Astrocyte (in vitro differentiated cells and primary cell): ENCODE data around the gene SIK3. TPM values are rescaled to one million over a fixed set of nuclear protein-coding genes. Genes with fewer than 3 reads are reported as not detected.

ENCODE experiments used
- DNase-seq: peaks from one replicate; pipeline ENCODE4 v3.0.0-alpha.2; 2010; ENCODE audit warnings: low read depth
- FAIRE-seq: peaks from 2 replicates; lab custom pipeline; 2011; peaks lifted over from hg19 to GRCh38; lab: Jason Lieb, UNC
- H2AFZ ChIP-seq: 2 replicates; pipeline ENCODE4 v1.6.0; 2012; ENCODE audit warnings: low read depth, low read length, inconsistent platforms
- H3K27ac ChIP-seq: 2 replicates; pipeline ENCODE4 v1.5.1; 2011; ENCODE audit warnings: low read depth, low read length, inconsistent platforms
- H3K27me3 ChIP-seq: 2 replicates; pipeline ENCODE4 v1.6.0; 2011; ENCODE audit warnings: low read length, inconsistent platforms; ENCODE audit not compliant: insufficient read depth
- H3K36me3 ChIP-seq: 2 replicates; pipeline ENCODE4 v1.5.1; 2011; ENCODE audit warnings: low read length, inconsistent platforms; ENCODE audit not compliant: insufficient read depth
- H3K4me1 ChIP-seq: 2 replicates; pipeline ENCODE4 v1.5.1; 2011; ENCODE audit warnings: low read length, inconsistent platforms; ENCODE audit not compliant: insufficient read depth
- H3K4me2 ChIP-seq: 2 replicates; pipeline ENCODE4 v1.6.0; 2012; ENCODE audit warnings: low read length, inconsistent platforms
- H3K4me3 ChIP-seq: 2 replicates; pipeline ENCODE4 v1.5.1; 2011; ENCODE audit warnings: low read depth, mild to moderate bottlenecking, low read length, inconsistent platforms; ENCODE audit not compliant: insufficient read depth
- H3K79me2 ChIP-seq: 2 replicates; pipeline ENCODE4 v1.6.0; 2012; ENCODE audit warnings: mild to moderate bottlenecking, low read length, inconsistent platforms; ENCODE audit not compliant: insufficient read depth
- H3K9ac ChIP-seq: 2 replicates; pipeline ENCODE4 v1.6.0; 2012; ENCODE audit warnings: mild to moderate bottlenecking, low read length, inconsistent platforms
- H3K9me3 ChIP-seq: 2 replicates; pipeline ENCODE4 v1.5.1; 2012; ENCODE audit warnings: low read depth, mild to moderate bottlenecking, low read length, inconsistent platforms; ENCODE audit not compliant: insufficient read depth
- H4K20me1 ChIP-seq: 2 replicates; pipeline ENCODE4 v1.6.0; 2012; ENCODE audit warnings: low read length, inconsistent platforms; ENCODE audit not compliant: insufficient read depth
- H3K27ac Mint-ChIP-seq: one replicate; pipeline ENCODE4 v1.8.0; 2021; ENCODE audit warnings: mild to moderate bottlenecking, mixed read lengths; ENCODE audit not compliant: unreplicated experiment
- H3K27me3 Mint-ChIP-seq: one replicate; pipeline ENCODE4 v1.8.0; 2021; ENCODE audit warnings: low read depth, mixed read lengths; ENCODE audit not compliant: unreplicated experiment
- H3K36me3 Mint-ChIP-seq: one replicate; pipeline ENCODE4 v1.8.0; 2021; ENCODE audit warnings: low read depth, mixed read lengths; ENCODE audit not compliant: unreplicated experiment
- H3K4me1 Mint-ChIP-seq: one replicate; pipeline ENCODE4 v1.8.0; 2021; ENCODE audit warnings: low read depth, mixed read lengths; ENCODE audit not compliant: unreplicated experiment
- H3K4me3 Mint-ChIP-seq: one replicate; pipeline ENCODE4 v1.8.0; 2021; ENCODE audit warnings: mild to moderate bottlenecking, moderate library complexity, mixed read lengths; ENCODE audit not compliant: unreplicated experiment
- H3K9me3 Mint-ChIP-seq: one replicate; pipeline ENCODE4 v1.8.0; 2021; ENCODE audit warnings: mild to moderate bottlenecking, mixed read lengths; ENCODE audit not compliant: unreplicated experiment
- EZH2 ChIP-seq: IDR thresholded peaks from 2 replicates; pipeline ENCODE4 v1.6.1; 2012; ENCODE audit warnings: mild to moderate bottlenecking, low read length, inconsistent platforms; ENCODE audit not compliant: insufficient read depth
- total RNA-seq: library from RNA; stranded (reverse); gene quantifications from 2 replicates; pipeline ENCODE4 v1.2.1, GENCODE V29; 2021
- TF ChIP-seq, protein P1 (sequence below): IDR thresholded peaks from 2 replicates; pipeline ENCODE4 v1.5.1; 2011; ENCODE audit warnings: low read depth, mild to moderate bottlenecking, inconsistent platforms, low read length, moderate library complexity; ENCODE audit not compliant: insufficient read depth

Gene SIK3
- total RNA-seq, 1 donor from 2014 or later: 34.4 TPM

DNA sequence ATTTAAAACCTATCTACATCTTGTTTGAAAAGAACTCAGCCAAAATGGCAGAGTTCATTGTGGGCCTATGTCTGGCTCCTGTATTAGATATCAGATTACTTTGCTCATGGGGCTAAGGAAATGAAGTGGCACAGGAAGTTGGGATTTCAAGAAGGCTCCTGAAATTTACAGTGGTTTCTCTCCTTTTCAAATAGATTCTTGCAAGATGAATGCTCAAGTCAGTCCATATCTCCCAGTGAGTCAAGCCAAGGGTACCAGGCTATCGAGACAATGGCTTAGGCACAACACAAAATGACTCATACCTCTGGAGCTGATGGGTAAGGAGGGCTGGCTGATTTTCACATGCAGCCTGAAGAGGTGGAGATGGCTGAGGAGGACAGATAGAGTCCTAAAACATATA is 236.7 kb downstream of the SIK3 start:
- DNase-seq (peak; percentile 87), FAIRE-seq (peak; percentile 82)
- no peaks in the 10 kb centered on the region for H3K27me3 ChIP-seq
- H2AFZ ChIP-seq: no peak overlapping the region
- no peak overlapping the region for H3K9ac ChIP-seq
- no peak overlapping the region for H3K4me3 ChIP-seq
- H3K36me3 ChIP-seq: no peaks in the 10 kb centered on the region
- H3K27me3 Mint-ChIP-seq: no peaks in the 10 kb centered on the region
- no peaks in the 10 kb centered on the region for H3K9me3 ChIP-seq
- peaks cover 2% of the 10 kb centered on the region for H3K9me3 Mint-ChIP-seq
- no peak overlapping the region for H3K4me2 ChIP-seq
- no peaks in the 10 kb centered on the region for H3K79me2 ChIP-seq
- H3K4me1 ChIP-seq: peaks cover 19% of the 10 kb centered on the region
- H3K27ac ChIP-seq: peak overlapping the region; percentile 34
- peaks cover 31% of the 10 kb centered on the region for H3K4me1 Mint-ChIP-seq
- H3K27ac Mint-ChIP-seq: peak overlapping the region; percentile 36
- no peak for TF ChIP-seq EZH2
- peaks cover 46% of the 10 kb centered on the region for H3K36me3 Mint-ChIP-seq
- H4K20me1 ChIP-seq: no peaks in the 10 kb centered on the region
- no peak overlapping the region for H3K4me3 Mint-ChIP-seq

DNA sequence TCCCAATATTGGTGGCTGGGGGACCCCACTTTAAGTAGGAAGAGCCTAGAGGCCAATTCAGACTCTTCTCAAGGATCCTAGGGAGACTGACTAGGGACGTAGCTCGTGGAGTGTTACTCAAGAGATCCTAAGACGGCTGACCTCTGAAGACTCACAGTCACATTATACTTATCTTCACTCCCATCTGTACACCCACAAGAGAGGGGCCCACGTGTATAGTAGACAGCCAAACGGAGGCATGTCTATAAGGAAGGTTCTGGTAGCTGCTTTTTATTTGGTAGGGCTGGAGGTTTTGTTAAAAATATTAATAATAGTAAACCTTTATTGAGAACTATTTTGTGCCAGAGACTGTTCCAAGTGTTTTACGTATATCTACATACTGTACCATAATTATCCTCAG is 237.9 kb downstream of the SIK3 start:
- Histone ChIP-seq H3K79me2 (no peaks in the 10 kb centered on the region), H3K4me1 (peaks cover 19% of the 10 kb centered on the region), H4K20me1 (no peaks in the 10 kb centered on the region), H3K9ac (no peak overlapping the region), H3K27me3 (no peaks in the 10 kb centered on the region), H3K4me2 (no peak overlapping the region), H3K27ac (no peak overlapping the region), H2AFZ (no peak overlapping the region), H3K36me3 (no peaks in the 10 kb centered on the region), H3K9me3 (no peaks in the 10 kb centered on the region), H3K4me3 (no peak overlapping the region)
- no peak for DNase-seq
- TF ChIP-seq EZH2: no peak
- TF ChIP-seq, protein P1, sequence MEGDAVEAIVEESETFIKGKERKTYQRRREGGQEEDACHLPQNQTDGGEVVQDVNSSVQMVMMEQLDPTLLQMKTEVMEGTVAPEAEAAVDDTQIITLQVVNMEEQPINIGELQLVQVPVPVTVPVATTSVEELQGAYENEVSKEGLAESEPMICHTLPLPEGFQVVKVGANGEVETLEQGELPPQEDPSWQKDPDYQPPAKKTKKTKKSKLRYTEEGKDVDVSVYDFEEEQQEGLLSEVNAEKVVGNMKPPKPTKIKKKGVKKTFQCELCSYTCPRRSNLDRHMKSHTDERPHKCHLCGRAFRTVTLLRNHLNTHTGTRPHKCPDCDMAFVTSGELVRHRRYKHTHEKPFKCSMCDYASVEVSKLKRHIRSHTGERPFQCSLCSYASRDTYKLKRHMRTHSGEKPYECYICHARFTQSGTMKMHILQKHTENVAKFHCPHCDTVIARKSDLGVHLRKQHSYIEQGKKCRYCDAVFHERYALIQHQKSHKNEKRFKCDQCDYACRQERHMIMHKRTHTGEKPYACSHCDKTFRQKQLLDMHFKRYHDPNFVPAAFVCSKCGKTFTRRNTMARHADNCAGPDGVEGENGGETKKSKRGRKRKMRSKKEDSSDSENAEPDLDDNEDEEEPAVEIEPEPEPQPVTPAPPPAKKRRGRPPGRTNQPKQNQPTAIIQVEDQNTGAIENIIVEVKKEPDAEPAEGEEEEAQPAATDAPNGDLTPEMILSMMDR: no peak
- H3K27me3 Mint-ChIP-seq: no peaks in the 10 kb centered on the region
- peaks cover 40% of the 10 kb centered on the region for H3K36me3 Mint-ChIP-seq
- no peak for FAIRE-seq
- H3K4me3 Mint-ChIP-seq: no peak overlapping the region
- no peak overlapping the region for H3K27ac Mint-ChIP-seq
- H3K4me1 Mint-ChIP-seq: peaks cover 31% of the 10 kb centered on the region
- no peaks in the 10 kb centered on the region for H3K9me3 Mint-ChIP-seq

DNA sequence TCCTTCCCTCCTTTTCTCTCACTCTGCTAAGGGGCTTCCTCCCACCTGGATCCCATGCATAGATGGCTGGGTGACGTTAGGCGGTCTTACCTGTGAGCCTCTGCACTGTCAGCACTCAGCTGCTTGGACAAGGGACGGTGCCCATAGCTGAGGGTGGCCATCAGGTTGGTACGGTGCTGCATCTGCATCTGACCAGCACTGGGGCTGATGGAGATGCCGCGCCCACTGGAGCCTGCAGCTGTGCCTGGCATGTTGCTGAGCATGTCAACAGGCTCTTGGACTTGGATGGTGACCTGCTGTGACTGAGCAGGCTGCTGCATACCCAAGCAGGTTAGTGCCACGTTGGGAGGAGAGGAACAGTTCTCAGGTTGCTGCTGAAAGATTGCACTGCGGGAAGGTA is 239.1 kb downstream of the SIK3 start:
- Mint-ChIP-seq H3K4me1 (peaks cover 34% of the 10 kb centered on the region), H3K36me3 (peaks cover 41% of the 10 kb centered on the region), H3K4me3 (no peak overlapping the region), H3K9me3 (no peaks in the 10 kb centered on the region), H3K27me3 (no peaks in the 10 kb centered on the region), H3K27ac (no peak overlapping the region)
- Histone ChIP-seq H3K4me2 (no peak overlapping the region), H3K79me2 (no peaks in the 10 kb centered on the region), H3K4me1 (peaks cover 22% of the 10 kb centered on the region), H3K9ac (no peak overlapping the region), H2AFZ (no peak overlapping the region), H4K20me1 (no peaks in the 10 kb centered on the region), H3K27ac (no peak overlapping the region), H3K4me3 (no peak overlapping the region), H3K27me3 (no peaks in the 10 kb centered on the region), H3K9me3 (no peaks in the 10 kb centered on the region), H3K36me3 (no peaks in the 10 kb centered on the region)
- FAIRE-seq (no peak), DNase-seq (no peak)
- TF ChIP-seq, protein P1: no peak
- no peak for TF ChIP-seq EZH2
